Astrocyte of the spinal cord (primary cell): ENCODE data around the gene PHF20.

ENCODE experiments used
- DNase-seq: peaks from one replicate; pipeline ENCODE4 v3.0.0; 2011; ENCODE audit warnings: low read depth, low spot score
- H3K4me3 ChIP-seq: 2 replicates; pipeline ENCODE4 v1.5.1; 2011; ENCODE audit warnings: low read depth, mild to moderate bottlenecking, low read length, moderate library complexity
- in situ Hi-C: cut with HindIII; loops from 2 replicates; pipeline ENCODE4 v1.10.0; 2017; ENCODE audit warnings: low sequenced_read_pairs
- TF ChIP-seq, protein P1 (sequence below): IDR thresholded peaks from 2 replicates; pipeline ENCODE4 v1.5.1; 2012; ENCODE audit warnings: low read depth, mild to moderate bottlenecking, low read length, inconsistent platforms

Gene PHF20

DNA sequence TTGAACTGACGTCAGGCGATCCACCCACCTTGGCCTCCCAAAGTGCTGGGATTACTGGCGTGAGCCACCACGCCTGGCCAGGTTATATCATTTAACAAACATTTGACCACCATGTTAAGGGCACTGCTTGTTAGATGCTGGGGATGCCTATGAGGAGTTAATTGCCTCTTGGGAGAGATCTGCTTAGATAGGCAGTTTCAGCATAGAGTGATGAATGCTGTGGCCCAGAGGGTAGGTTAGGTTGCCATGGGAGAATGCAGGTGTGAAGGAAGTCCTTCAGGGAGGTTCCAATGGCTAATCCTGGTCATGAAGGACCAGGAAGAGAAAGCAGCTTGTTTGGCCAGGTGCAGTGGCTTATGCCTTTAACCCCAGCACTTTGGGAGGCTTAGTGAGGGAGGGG is 17.0 kb downstream of the PHF20 start:
- in situ Hi-C loops: no loop called here
- DNase-seq: no peak
- TF ChIP-seq, protein P1, sequence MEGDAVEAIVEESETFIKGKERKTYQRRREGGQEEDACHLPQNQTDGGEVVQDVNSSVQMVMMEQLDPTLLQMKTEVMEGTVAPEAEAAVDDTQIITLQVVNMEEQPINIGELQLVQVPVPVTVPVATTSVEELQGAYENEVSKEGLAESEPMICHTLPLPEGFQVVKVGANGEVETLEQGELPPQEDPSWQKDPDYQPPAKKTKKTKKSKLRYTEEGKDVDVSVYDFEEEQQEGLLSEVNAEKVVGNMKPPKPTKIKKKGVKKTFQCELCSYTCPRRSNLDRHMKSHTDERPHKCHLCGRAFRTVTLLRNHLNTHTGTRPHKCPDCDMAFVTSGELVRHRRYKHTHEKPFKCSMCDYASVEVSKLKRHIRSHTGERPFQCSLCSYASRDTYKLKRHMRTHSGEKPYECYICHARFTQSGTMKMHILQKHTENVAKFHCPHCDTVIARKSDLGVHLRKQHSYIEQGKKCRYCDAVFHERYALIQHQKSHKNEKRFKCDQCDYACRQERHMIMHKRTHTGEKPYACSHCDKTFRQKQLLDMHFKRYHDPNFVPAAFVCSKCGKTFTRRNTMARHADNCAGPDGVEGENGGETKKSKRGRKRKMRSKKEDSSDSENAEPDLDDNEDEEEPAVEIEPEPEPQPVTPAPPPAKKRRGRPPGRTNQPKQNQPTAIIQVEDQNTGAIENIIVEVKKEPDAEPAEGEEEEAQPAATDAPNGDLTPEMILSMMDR: no peak

DNA sequence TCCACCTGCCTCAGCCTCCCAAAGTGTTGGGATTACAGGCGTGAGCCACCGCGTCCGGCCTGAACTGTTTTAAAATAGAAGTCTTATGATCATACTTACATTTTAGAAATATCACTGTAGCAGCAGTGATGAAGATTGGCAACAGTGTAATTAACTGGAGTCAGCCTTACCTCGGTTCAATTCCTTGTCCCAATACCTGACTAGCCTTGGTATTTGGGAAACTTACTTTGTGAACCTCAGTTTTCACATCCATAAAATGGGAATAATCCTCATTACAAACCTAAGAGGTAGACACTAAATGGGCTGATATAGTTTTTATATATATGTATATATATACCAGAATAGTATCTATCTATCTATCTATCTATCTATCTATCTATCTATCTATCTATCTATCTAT is 19.3 kb downstream of the PHF20 start:
- in situ Hi-C loops: no loop called here
- H3K4me3 ChIP-seq: no peak overlapping the region
- DNase-seq: no peak
- TF ChIP-seq, protein P1: no peak

More for the DNA sequence above, 17.0 kb downstream of the PHF20 start:
- H3K4me3 ChIP-seq: no peak overlapping the region

DNA sequence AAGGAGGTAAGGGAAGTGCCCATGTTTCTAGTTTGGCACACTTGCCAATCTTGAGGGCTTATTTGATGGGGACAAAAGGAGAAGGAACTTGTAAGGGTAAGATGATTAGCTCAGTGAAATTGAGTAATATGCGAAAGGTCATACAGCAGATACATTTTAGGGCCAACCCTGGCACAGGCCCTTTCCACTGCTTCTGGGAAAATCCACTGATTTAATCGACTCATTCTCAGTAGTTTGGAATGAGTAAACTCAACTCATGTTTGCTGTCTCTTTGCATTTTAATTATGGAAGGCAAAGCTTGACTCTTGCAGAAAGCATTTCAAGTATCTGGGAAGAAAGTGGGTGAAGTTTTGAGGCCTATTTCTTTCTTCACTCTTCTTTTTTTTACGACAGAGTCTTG is 20.0 kb downstream of the PHF20 start:
- in situ Hi-C loops: no loop called here
- TF ChIP-seq, protein P1: no peak
- DNase-seq: peak; percentile 65
- no peak overlapping the region for H3K4me3 ChIP-seq

DNA sequence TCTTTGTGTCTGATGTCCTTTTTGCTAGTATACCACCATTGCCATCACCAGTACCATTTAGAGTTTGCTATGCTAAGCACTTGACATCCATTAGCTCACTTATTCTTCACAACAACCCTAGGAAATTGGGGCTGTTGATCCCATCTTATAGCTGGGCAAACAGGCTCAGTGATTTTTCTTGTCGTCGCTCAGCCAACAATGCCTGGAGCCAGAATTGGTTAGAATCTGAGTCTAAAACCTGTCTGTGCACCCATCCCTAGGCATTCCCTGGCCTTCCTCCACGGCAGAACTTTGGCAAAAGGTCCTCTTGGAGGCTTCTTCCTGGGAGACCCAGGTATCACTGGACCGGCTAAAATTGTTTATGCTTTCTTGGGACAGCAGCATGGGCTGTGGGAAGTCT is 20.9 kb downstream of the PHF20 start:
- TF ChIP-seq, protein P1: no peak

DNA sequence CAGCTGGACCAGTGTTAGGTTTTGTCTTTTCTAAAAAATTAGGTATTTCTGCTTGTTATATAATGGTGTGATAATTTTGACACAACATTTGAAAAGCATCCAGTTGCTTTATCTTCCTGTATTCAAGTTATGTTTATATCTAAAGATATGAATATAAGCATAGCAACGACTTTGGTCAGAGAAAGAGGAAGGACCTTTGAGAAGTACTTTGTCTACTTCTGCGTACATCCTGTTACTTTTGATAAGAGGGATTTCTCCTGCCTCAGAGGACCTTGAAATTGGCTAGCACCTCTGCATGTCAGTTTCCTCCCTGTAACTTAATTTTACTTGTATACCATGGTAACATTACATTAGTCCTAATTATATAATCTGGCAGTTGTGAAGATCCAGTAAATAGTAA is 24.8 kb downstream of the PHF20 start:
- in situ Hi-C loops: no loop called here
- TF ChIP-seq, protein P1: no peak
- DNase-seq: no peak
- no peak overlapping the region for H3K4me3 ChIP-seq

More for the DNA sequence above, 20.9 kb downstream of the PHF20 start:
- no peak for DNase-seq
- H3K4me3 ChIP-seq: no peak overlapping the region
- in situ Hi-C loops: no loop called here

DNA sequence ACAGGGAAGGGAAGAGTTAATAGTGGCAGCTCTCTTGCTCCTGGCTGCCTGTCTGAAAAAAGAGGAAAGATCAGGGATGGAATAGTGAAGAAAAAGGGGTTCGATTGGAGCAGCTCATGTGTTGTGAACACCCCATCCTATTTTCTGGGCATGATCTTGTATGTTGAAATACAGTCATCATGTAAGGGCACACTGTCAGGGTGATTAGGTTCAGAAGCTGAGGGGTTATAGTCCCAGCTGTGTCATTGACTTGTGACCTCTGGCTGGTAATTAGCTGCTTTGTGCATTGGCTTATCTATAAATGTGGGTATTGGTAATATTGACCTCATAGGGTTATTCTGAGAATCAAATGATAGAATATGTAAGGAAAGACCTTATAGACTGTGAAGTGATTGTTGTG is 30.1 kb downstream of the PHF20 start:
- in situ Hi-C loops: no loop called here
- no peak overlapping the region for H3K4me3 ChIP-seq
- TF ChIP-seq, protein P1: no peak
- no peak for DNase-seq

DNA sequence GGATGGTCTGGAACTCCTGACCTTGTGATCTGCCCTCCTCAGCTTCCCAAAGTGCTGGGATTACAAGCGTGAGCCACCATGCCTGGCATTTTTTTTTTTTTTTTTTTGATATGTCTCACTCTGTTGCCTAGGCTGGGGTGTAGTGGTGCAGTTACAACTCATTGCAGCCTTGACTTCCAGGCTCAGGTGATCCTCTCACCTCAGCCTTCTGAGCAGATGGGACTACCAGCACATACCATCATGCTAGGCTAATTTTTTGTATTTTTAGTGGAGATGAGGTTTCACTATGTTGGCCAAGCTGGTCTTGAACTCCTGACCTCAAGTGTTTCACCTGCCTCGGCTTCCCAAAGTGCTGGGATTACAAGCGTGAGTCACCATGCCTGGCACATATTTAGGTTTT is 34.3 kb downstream of the PHF20 start:
- TF ChIP-seq, protein P1: no peak
- no peak for DNase-seq
- in situ Hi-C loops: no loop called here
- no peak overlapping the region for H3K4me3 ChIP-seq
